NT2/D1 (cell line): ENCODE measurements around the gene MAST4.

Experiments
- SUZ12 ChIP-seq: IDR thresholded peaks from 2 replicates; pipeline ENCODE4 v1.6.1; 2011; ENCODE audit not compliant: insufficient read length, insufficient read depth; ENCODE audit errors: extremely low read depth
- YY1 ChIP-seq: IDR thresholded peaks from 2 replicates; pipeline ENCODE4 v1.6.1; 2011; ENCODE audit not compliant: insufficient read length, insufficient read depth
- ZNF274 ChIP-seq: IDR thresholded peaks from 2 replicates; pipeline ENCODE4 v1.6.1; 2011; ENCODE audit warnings: mild to moderate bottlenecking, low read depth, low read length

DNA sequence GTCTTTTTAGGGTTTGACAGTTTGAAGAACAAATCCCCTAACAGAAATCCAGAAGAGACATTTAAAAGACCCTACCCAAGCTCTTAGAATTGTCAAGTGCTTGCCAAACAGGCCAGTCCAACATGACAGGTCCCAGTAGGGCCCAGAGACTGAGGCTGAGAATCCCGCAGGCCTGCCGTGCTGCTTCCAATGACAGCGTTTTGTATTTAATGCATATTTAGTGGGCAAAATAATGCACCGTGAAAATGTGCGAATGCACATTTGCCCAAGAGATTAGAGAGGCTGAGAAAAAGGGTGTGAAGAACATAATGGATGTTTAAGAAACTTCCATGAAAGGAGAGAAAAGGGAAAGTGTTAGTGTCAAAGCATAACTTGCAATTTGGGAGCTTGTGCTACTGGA, 542.8 kb downstream of the MAST4 start:
- TF ChIP-seq ZNF274 (no peak), YY1 (no peak), SUZ12 (no peak)
